MCF 10A (cell line): Measurements from ENCODE around the gene KRT14. TPM values are rescaled to one million over a fixed set of nuclear protein-coding genes. Genes with fewer than 3 reads are reported as not detected.

Experiments
- BruUV-seq: library from RNA; stranded (reverse); fragments of 400-500 nt; replicated peaks from 2 replicates; lab custom pipeline; 2021; lab: Mats Ljungman, UMichigan
- CTCF ChIA-PET: fragments of 300-600 bp; sonication (Branson Sonifier 250); formaldehyde crosslinking; extraction: SDS; loops from one replicate; lab custom pipeline; 2021; ENCODE audit warnings: antibody characterized with exemption, inconsistent platforms; lab: Yijun Ruan, JAX
- POLR2A ChIA-PET: fragments of 300-600, 350-650 bp; sonication (Branson Sonifier 250); formaldehyde crosslinking; extraction: SDS; loops from one replicate; lab custom pipeline; 2020; ENCODE audit warnings: antibody characterized with exemption, inconsistent platforms; lab: Yijun Ruan, JAX
- DNase-seq: peaks from one replicate; pipeline ENCODE4 v3.0.0-alpha.2; 2018; ENCODE audit not compliant: unreplicated experiment
- H3K27ac Mint-ChIP-seq: one replicate; pipeline ENCODE4 v1.8.0; 2022; ENCODE audit warnings: mild to moderate bottlenecking, low read depth, mixed read lengths; ENCODE audit not compliant: unreplicated experiment
- H3K27me3 Mint-ChIP-seq: one replicate; pipeline ENCODE4 v1.8.0; 2022; ENCODE audit warnings: mixed read lengths; ENCODE audit not compliant: insufficient read depth, unreplicated experiment
- H3K36me3 Mint-ChIP-seq: one replicate; pipeline ENCODE4 v1.8.0; 2022; ENCODE audit warnings: mild to moderate bottlenecking, moderate library complexity, mixed read lengths; ENCODE audit not compliant: insufficient read depth, unreplicated experiment
- H3K4me1 Mint-ChIP-seq: one replicate; pipeline ENCODE4 v1.8.0; 2022; ENCODE audit warnings: mixed read lengths; ENCODE audit not compliant: insufficient read depth, unreplicated experiment
- H3K4me3 Mint-ChIP-seq: one replicate; pipeline ENCODE4 v1.8.0; 2022; ENCODE audit warnings: mild to moderate bottlenecking, moderate library complexity, mixed read lengths; ENCODE audit not compliant: unreplicated experiment
- H3K9me3 Mint-ChIP-seq: one replicate; pipeline ENCODE4 v1.8.0; 2022; ENCODE audit warnings: mixed read lengths; ENCODE audit not compliant: unreplicated experiment
- intact Hi-C: fragments of 100-400 bp; cut with micrococcal nuclease; formaldehyde crosslinking; loops from 2 replicates; pipeline ENCODE4 v1.14.1; 2022
- total RNA-seq: library from RNA; stranded (reverse); gene quantifications from 2 replicates; pipeline ENCODE4 v1.2.3, GENCODE V29; 2022
- TF ChIP-seq, protein P1 (sequence below): fragments of 200-600 bp; IDR thresholded peaks from one replicate; pipeline ENCODE4 v1.8.0; 2022; ENCODE audit warnings: antibody characterized with exemption, mild to moderate bottlenecking; ENCODE audit not compliant: unreplicated experiment

KRT14 gene
- total RNA-seq, 1 experiment from 2014 or later = 1,755 TPM

DNA sequence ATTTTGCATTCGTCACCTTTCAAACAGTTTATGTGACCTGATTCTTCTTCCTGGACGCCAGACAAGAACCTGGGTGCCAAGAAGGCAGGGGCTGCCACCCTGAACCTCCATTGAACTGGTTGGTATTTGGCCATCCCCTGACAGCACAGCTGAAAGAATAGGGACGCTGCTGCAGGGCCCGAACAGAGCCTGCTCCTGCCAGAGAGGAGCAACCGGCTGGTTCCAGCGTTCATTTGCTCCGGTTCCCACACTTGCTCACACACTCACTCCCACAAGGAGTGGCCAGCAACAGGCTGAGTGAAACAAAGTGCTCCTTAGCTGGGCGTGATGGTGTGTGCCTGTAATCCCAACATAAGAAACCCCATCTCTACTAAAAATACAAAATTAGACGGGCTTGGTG, 29.8 kb downstream of the KRT14 start:
- H3K27me3 Mint-ChIP-seq = no peaks in the 10 kb centered on the region

DNA sequence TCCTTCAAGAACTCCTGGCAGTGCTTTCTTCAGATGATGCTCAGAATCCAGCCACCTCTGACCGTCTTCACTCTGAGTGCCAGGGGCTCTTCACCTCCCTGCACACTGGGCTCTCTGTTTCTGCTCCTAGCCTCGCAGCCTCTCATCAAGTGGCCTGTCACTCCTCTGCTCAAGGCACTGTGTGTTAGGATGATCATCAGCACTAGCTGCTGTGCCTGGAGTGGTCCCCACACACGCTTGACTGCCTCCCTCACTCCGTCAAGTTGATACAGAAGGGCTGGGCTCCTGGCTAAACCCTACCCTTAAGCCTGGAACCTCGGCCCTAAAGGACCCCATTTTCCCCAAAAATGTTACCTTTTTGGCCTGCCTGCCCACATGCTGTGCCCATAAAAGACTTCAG, 30.4 kb downstream of the KRT14 start:
- CTCF ChIA-PET = interaction anchor here (22.4 kb wide), 1 partner anchor 109 kb away, joined by 415 read pairs; no protein-coding TSS in a partner anchor
- H3K36me3 Mint-ChIP-seq = peaks cover 4% of the 10 kb centered on the region
- intact Hi-C loops = no loop called here

More for the DNA sequence above, 29.8 kb downstream of the KRT14 start:
- intact Hi-C loops = no loop called here
- Mint-ChIP-seq H3K9me3 (no peaks in the 10 kb centered on the region), H3K27ac (no peak overlapping the region), H3K4me3 (no peak overlapping the region), H3K36me3 (peaks cover 4% of the 10 kb centered on the region), H3K4me1 (peaks cover 19% of the 10 kb centered on the region)
- TF ChIP-seq, protein P1, sequence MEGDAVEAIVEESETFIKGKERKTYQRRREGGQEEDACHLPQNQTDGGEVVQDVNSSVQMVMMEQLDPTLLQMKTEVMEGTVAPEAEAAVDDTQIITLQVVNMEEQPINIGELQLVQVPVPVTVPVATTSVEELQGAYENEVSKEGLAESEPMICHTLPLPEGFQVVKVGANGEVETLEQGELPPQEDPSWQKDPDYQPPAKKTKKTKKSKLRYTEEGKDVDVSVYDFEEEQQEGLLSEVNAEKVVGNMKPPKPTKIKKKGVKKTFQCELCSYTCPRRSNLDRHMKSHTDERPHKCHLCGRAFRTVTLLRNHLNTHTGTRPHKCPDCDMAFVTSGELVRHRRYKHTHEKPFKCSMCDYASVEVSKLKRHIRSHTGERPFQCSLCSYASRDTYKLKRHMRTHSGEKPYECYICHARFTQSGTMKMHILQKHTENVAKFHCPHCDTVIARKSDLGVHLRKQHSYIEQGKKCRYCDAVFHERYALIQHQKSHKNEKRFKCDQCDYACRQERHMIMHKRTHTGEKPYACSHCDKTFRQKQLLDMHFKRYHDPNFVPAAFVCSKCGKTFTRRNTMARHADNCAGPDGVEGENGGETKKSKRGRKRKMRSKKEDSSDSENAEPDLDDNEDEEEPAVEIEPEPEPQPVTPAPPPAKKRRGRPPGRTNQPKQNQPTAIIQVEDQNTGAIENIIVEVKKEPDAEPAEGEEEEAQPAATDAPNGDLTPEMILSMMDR = no peak
- BruUV-seq = no TSS peak
- CTCF ChIA-PET = interaction anchor here (0.7 to 22.4 kb wide), 6 partner anchors 8 to 108 kb away, joined by 3 to 415 read pairs (median 8); partner anchors contain the start of gene KRT15
- POLR2A ChIA-PET = interaction anchor here (0.6 kb wide), 1 partner anchor 62 kb away, joined by 4 read pairs; no protein-coding TSS in a partner anchor
- DNase-seq = no peak

DNA sequence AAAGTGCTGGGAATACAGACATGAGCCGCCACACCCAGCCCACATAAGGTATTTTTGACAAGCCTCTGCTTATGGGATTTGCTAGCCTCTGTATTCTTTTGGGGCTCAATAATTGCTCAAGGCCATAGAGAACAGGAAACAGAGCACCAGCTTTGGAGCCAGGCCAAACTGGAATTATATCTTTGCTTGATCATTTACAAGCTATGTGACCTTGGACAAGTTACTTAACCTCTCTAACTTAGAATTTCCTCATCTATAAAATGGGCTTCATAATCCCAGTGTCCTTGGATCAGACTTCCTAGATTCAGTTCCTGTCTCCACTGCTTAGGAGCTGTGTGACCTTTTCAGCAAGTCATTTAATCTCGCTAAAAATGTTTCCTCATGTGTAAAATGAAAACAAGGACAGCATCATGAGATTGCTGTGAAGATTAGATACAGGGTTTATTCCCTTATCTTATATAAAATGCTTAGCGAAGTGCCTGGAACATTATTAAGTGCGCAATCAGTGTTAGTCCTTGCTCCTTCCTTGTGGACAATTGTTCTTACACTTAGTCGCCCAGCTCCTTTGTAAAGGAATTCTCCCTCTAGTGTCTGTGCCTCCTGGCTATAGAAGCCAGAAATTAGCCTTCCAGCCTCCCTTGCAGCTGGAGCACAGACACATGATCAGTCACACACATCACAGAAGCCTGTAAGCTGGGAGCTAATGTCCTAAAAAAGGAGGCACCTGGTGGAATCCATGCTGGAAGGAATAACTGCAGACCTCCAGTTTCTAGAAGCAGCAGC, 31.4 kb downstream of the KRT14 start:
- Mint-ChIP-seq H3K27ac (no peak overlapping the region), H3K4me1 (peaks cover 19% of the 10 kb centered on the region), H3K27me3 (no peaks in the 10 kb centered on the region), H3K36me3 (peaks cover 4% of the 10 kb centered on the region), H3K4me3 (no peak overlapping the region), H3K9me3 (no peaks in the 10 kb centered on the region)
- intact Hi-C loops = no loop called here
- ChIA-PET CTCF (interaction anchor here (0.6 to 22.4 kb wide), 5 partner anchors 10 to 966 kb away, joined by 3 to 415 read pairs (median 3); no protein-coding TSS in a partner anchor), POLR2A (interaction anchor here (0.9 to 1.7 kb wide), 2 partner anchors 57 to 87 kb away, joined by 4 to 5 read pairs; partner anchors contain the start of gene KRT16)
- BruUV-seq = no TSS peak
- peak; percentile 38 for DNase-seq
- TF ChIP-seq, protein P1 = no peak

More for the DNA sequence above, 30.4 kb downstream of the KRT14 start:
- H3K4me1 Mint-ChIP-seq = peaks cover 19% of the 10 kb centered on the region
- BruUV-seq = no TSS peak
- DNase-seq = no peak
- POLR2A ChIA-PET = interaction anchor here (0.6 kb wide), 1 partner anchor 63 kb away, joined by 4 read pairs; no protein-coding TSS in a partner anchor
- H3K27me3 Mint-ChIP-seq = no peaks in the 10 kb centered on the region
- no peak overlapping the region for H3K4me3 Mint-ChIP-seq
- no peaks in the 10 kb centered on the region for H3K9me3 Mint-ChIP-seq
- H3K27ac Mint-ChIP-seq = no peak overlapping the region
- TF ChIP-seq, protein P1 = no peak

DNA sequence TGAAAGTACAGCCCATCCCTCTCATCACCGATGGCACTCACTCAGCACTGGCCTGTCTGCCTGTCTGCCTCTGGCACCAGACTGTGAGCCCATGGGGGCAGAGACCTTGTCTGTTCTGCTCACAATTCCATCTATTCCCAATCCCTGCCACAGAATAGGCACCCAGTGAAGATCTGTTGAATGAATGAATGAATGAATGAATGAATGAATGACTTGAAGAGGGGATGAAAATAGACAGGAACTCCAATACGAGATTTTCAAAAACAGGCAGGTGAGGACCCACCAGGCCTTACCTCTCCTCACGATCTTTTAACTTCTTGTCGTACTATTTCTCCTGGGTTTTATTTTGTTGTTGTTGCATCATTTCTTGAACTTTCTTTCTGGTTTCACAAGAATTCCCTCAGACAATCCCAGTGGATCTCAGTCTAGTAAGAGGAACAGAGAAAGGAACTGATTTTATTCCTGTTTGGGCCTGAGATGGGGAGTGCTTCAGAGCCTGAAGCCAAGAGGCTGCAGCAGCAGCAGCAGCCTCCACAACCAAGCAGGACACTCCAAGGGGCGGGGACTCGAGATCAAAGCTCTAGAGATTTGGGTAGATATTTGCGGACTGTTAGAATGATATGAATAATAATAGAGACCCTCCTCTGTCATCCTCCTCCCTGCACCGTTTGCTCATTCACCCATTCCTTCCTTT, 32.6 kb downstream of the KRT14 start:
- DNase-seq = no peak
- H3K4me1 Mint-ChIP-seq = peaks cover 24% of the 10 kb centered on the region
- CTCF ChIA-PET = interaction anchor here (0.5 to 22.4 kb wide), 3 partner anchors 25 to 111 kb away, joined by 6 to 415 read pairs (median 218); no protein-coding TSS in a partner anchor
- no peak overlapping the region for H3K27ac Mint-ChIP-seq
- BruUV-seq = no TSS peak
- TF ChIP-seq, protein P1 = no peak
- H3K9me3 Mint-ChIP-seq = no peaks in the 10 kb centered on the region
- POLR2A ChIA-PET = interaction anchor here (1.2 to 1.7 kb wide), 2 partner anchors 59 to 97 kb away, joined by 3 to 4 read pairs; partner anchors contain the start of gene KRT16
- H3K27me3 Mint-ChIP-seq = no peaks in the 10 kb centered on the region
- no peak overlapping the region for H3K4me3 Mint-ChIP-seq
- H3K36me3 Mint-ChIP-seq = peaks cover 4% of the 10 kb centered on the region
- intact Hi-C loops = no loop called here
